Caco-2 (cell line): Measurements from ENCODE around the gene PPP2R3A. TPM values are rescaled to one million over a fixed set of nuclear protein-coding genes. Genes with fewer than 3 reads are reported as not detected.

ENCODE experiments used
- BruUV-seq: library from RNA; stranded (reverse); fragments of 400-500 nt; replicated peaks from 2 replicates; lab custom pipeline; 2021; lab: Mats Ljungman, UMichigan
- CTCF ChIA-PET: fragments of 300-600 bp; sonication (Branson Sonifier 250); formaldehyde crosslinking; loops from one replicate; lab custom pipeline; 2022; ENCODE audit warnings: antibody characterized with exemption; lab: Charles Lee
- POLR2A ChIA-PET: fragments of 300-600 bp; sonication (Branson Sonifier 250); formaldehyde crosslinking; loops from one replicate; lab custom pipeline; 2022; ENCODE audit warnings: antibody characterized with exemption; lab: Charles Lee
- DNase-seq, 2 experiments: peaks; one replicate each; pipeline versions ENCODE4 v3.0.0 to v3.0.0-alpha.2; 2020 to 2022
- H3K27me3 ChIP-seq: replicated peaks from 2 replicates; pipeline ENCODE4 v1.6.0; 2011; ENCODE audit warnings: low read length; ENCODE audit not compliant: control insufficient read depth, insufficient read depth
- H3K36me3 ChIP-seq: 2 replicates; pipeline ENCODE4 v1.5.1; 2011; ENCODE audit warnings: low read length; ENCODE audit not compliant: control insufficient read depth, insufficient read depth
- H3K4me1 ChIP-seq: fragments of 250-450 bp; sonication (Bioruptor Pico); 2 replicates; pipeline ENCODE4 v1.5.1; 2020; ENCODE audit warnings: mild to moderate bottlenecking
- H3K4me3 ChIP-seq: 2 replicates; pipeline ENCODE4 v1.5.1; 2011; ENCODE audit warnings: low read depth, mild to moderate bottlenecking, control low read depth, low read length
- H3K9me3 ChIP-seq: fragments of 250-450 bp; sonication (Bioruptor Pico); 2 replicates; pipeline ENCODE4 v1.5.1; 2020; ENCODE audit warnings: mild to moderate bottlenecking, moderate library complexity
- H3K27ac Mint-ChIP-seq: one replicate; pipeline ENCODE4 v1.8.0; 2022; ENCODE audit warnings: mixed read lengths; ENCODE audit not compliant: unreplicated experiment
- H3K27me3 Mint-ChIP-seq: one replicate; pipeline ENCODE4 v1.8.0; 2022; ENCODE audit warnings: mixed read lengths; ENCODE audit not compliant: insufficient read depth, unreplicated experiment
- H3K36me3 Mint-ChIP-seq: one replicate; pipeline ENCODE4 v1.8.0; 2022; ENCODE audit warnings: mild to moderate bottlenecking, mixed read lengths; ENCODE audit not compliant: insufficient read depth, unreplicated experiment
- H3K4me1 Mint-ChIP-seq: one replicate; pipeline ENCODE4 v1.8.0; 2022; ENCODE audit warnings: low read depth, mixed read lengths; ENCODE audit not compliant: unreplicated experiment
- H3K4me3 Mint-ChIP-seq: one replicate; pipeline ENCODE4 v1.8.0; 2022; ENCODE audit warnings: mild to moderate bottlenecking, moderate library complexity, mixed read lengths; ENCODE audit not compliant: unreplicated experiment
- H3K9me3 Mint-ChIP-seq: one replicate; pipeline ENCODE4 v1.8.0; 2022; ENCODE audit warnings: mixed read lengths; ENCODE audit not compliant: unreplicated experiment
- intact Hi-C: fragments of 100-400 bp; cut with micrococcal nuclease; formaldehyde crosslinking; loops from one replicate; pipeline ENCODE4 v1.10.0; 2022; ENCODE audit not compliant: unreplicated experiment
- total RNA-seq: library from RNA; stranded (reverse); gene quantifications from 2 replicates; pipeline ENCODE4 v1.2.3, GENCODE V29; 2022
- TF ChIP-seq, protein P1 (sequence below), 2 experiments: fragments of 200-600 bp in 1 of 2; IDR thresholded peaks; 1 replicate in 1 of 2; 2 replicates in 1 of 2; pipeline versions ENCODE4 v1.5.1 to v1.8.0; 2011 to 2022; ENCODE audit warnings: antibody characterized with exemption in 1 of 2, control low read depth in 1 of 2, inconsistent platforms in 1 of 2, low read depth in 1 of 2, low read length in 1 of 2, mild to moderate bottlenecking in 1 of 2, moderate library complexity in 1 of 2; ENCODE audit not compliant: insufficient read depth in 1 of 2, severe bottlenecking in 1 of 2, unreplicated experiment in 1 of 2

Gene PPP2R3A
- total RNA-seq, 1 experiment from 2014 or later: 9.5 TPM

DNA sequence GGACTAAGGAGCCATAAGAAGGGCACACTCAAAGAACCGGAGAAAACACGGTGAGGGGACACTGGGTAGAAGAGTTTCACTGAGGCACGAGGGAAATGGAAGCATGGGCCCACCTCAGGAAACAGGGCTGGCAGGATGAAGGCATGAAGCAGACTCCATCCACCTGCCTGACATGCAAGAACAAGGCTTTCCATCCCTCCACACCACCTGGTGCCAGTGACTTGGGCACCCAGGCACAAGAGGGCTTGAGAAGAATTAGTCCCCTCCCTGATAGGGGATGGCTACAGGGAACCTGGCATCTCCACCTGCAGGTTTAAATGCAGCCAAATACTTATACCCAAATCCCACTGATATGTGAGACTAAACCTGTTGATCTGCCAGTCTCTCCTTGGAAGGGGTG lies 38.9 kb upstream of the PPP2R3A start:
- ChIA-PET POLR2A (no interaction called here), CTCF (interaction anchor here (1.4 kb wide), 1 partner anchor 116 kb away, joined by 3 read pairs; no protein-coding TSS in a partner anchor)
- TF ChIP-seq, protein P1, sequence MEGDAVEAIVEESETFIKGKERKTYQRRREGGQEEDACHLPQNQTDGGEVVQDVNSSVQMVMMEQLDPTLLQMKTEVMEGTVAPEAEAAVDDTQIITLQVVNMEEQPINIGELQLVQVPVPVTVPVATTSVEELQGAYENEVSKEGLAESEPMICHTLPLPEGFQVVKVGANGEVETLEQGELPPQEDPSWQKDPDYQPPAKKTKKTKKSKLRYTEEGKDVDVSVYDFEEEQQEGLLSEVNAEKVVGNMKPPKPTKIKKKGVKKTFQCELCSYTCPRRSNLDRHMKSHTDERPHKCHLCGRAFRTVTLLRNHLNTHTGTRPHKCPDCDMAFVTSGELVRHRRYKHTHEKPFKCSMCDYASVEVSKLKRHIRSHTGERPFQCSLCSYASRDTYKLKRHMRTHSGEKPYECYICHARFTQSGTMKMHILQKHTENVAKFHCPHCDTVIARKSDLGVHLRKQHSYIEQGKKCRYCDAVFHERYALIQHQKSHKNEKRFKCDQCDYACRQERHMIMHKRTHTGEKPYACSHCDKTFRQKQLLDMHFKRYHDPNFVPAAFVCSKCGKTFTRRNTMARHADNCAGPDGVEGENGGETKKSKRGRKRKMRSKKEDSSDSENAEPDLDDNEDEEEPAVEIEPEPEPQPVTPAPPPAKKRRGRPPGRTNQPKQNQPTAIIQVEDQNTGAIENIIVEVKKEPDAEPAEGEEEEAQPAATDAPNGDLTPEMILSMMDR (IDR thresholded peaks at IDR 0.05; ENCODE audit: insufficient read depth in 1 of 2, low read depth in 1 of 2, low read length in 1 of 2, severe bottlenecking in 1 of 2, unreplicated experiment in 1 of 2): no peak
- H3K27me3 ChIP-seq: no peaks in the 10 kb centered on the region
- peaks cover 17% of the 10 kb centered on the region for H3K4me1 Mint-ChIP-seq
- H3K36me3 Mint-ChIP-seq: no peaks in the 10 kb centered on the region
- H3K27ac Mint-ChIP-seq: no peak overlapping the region
- no peaks in the 10 kb centered on the region for H3K4me1 ChIP-seq
- intact Hi-C loops: no loop called here
- DNase-seq: no peak
- H3K27me3 Mint-ChIP-seq: no peaks in the 10 kb centered on the region
- no peaks in the 10 kb centered on the region for H3K9me3 ChIP-seq
- H3K4me3 ChIP-seq: no peak overlapping the region
- no TSS peak for BruUV-seq
- peaks cover 13% of the 10 kb centered on the region for H3K9me3 Mint-ChIP-seq
- H3K36me3 ChIP-seq: no peaks in the 10 kb centered on the region
- no peak overlapping the region for H3K4me3 Mint-ChIP-seq

- H3K27ac Mint-ChIP-seq: no peak overlapping the region
- TF ChIP-seq, protein P1 (IDR thresholded peaks at IDR 0.05; ENCODE audit: insufficient read depth in 1 of 2, low read depth in 1 of 2, low read length in 1 of 2, severe bottlenecking in 1 of 2, unreplicated experiment in 1 of 2): no peak
- H3K27me3 Mint-ChIP-seq: no peaks in the 10 kb centered on the region
- no peaks in the 10 kb centered on the region for H3K36me3 Mint-ChIP-seq
- peaks cover 13% of the 10 kb centered on the region for H3K9me3 Mint-ChIP-seq
- H3K4me3 Mint-ChIP-seq: no peak overlapping the region
- DNase-seq: no peak
- H3K9me3 ChIP-seq: no peaks in the 10 kb centered on the region
- POLR2A ChIA-PET: no interaction called here
- H3K27me3 ChIP-seq: no peaks in the 10 kb centered on the region
- CTCF ChIA-PET: interaction anchor here (1.4 kb wide), 1 partner anchor 116 kb away, joined by 3 read pairs; no protein-coding TSS in a partner anchor
- no peaks in the 10 kb centered on the region for H3K4me1 ChIP-seq
- H3K4me1 Mint-ChIP-seq: peaks cover 17% of the 10 kb centered on the region
- intact Hi-C loops: no loop called here
- BruUV-seq: no TSS peak
- no peak overlapping the region for H3K4me3 ChIP-seq
- H3K36me3 ChIP-seq: no peaks in the 10 kb centered on the region
Observed at GRCh38 chr3:135927155-135927554, 38.4 kb upstream of the PPP2R3A start.

DNA sequence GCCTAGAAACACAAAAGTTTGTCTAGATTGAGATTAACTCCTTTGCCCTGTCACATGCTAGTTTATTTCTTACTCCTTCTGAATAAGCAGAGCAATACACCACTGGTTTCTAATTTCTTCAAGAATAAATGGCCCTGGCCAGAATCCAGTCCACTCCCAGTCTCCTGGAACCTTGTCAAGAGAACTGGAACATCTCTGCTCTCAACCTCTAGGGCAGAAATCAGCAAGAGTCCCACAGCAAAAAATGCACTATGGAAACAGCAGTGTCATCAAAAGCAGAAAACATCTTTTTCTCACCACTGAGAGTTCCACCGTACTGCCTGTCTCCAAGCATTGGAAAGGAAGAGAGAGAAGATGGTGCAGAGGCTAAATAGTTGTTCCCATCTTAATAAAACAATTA lies 35.9 kb upstream of the PPP2R3A start:
- H3K9me3 ChIP-seq: no peaks in the 10 kb centered on the region
- DNase-seq: no peak
- H3K4me3 ChIP-seq: no peak overlapping the region
- no peak overlapping the region for H3K4me3 Mint-ChIP-seq
- peaks cover 1% of the 10 kb centered on the region; the same call in 1 of the 2 replicates for H3K4me1 ChIP-seq
- H3K27ac Mint-ChIP-seq: no peak overlapping the region
- CTCF ChIA-PET: no interaction called here
- peaks cover 16% of the 10 kb centered on the region for H3K4me1 Mint-ChIP-seq
- intact Hi-C loops: no loop called here
- no peaks in the 10 kb centered on the region for H3K27me3 ChIP-seq
- no peaks in the 10 kb centered on the region for H3K36me3 ChIP-seq
- no peaks in the 10 kb centered on the region for H3K27me3 Mint-ChIP-seq
- POLR2A ChIA-PET: no interaction called here
- peaks cover 9% of the 10 kb centered on the region for H3K9me3 Mint-ChIP-seq
- no TSS peak for BruUV-seq
- no peaks in the 10 kb centered on the region for H3K36me3 Mint-ChIP-seq
- TF ChIP-seq, protein P1 (IDR thresholded peaks at IDR 0.05; ENCODE audit: insufficient read depth in 1 of 2, low read depth in 1 of 2, low read length in 1 of 2, severe bottlenecking in 1 of 2, unreplicated experiment in 1 of 2): no peak
